OCI-LY1 (cell line): ENCODE data around the gene FAM89B.

ENCODE experiments used
- H2AFZ ChIP-seq: fragments of 200-600 bp; sonication (generic), shearing (Covaris generic); 2 replicates; pipeline ENCODE4 v1.6.0; 2014; ENCODE audit warnings: antibody characterized with exemption, mild to moderate bottlenecking, low read length
- H3F3A ChIP-seq: fragments of 200-600 bp; sonication (generic), shearing (Covaris generic); 2 replicates; pipeline ENCODE4 v1.6.0; 2014; ENCODE audit warnings: mild to moderate bottlenecking, antibody characterized with exemption, low read length, moderate library complexity; ENCODE audit not compliant: insufficient read depth
- H3K27ac ChIP-seq: fragments of 200-600 bp; sonication (generic); 2 replicates; pipeline ENCODE4 v1.5.1; 2014; ENCODE audit warnings: low read length, mixed run types, mild to moderate bottlenecking, low read depth; ENCODE audit not compliant: poor library complexity, severe bottlenecking
- H3K27me3 ChIP-seq: fragments of 200-600 bp; sonication (generic); 2 replicates; pipeline ENCODE4 v1.6.0; 2014; ENCODE audit warnings: antibody characterized with exemption, mild to moderate bottlenecking, low read length, moderate library complexity; ENCODE audit not compliant: insufficient read depth
- H3K36me3 ChIP-seq: fragments of 200-600 bp; sonication (generic); 2 replicates; pipeline ENCODE4 v1.6.1; 2014; ENCODE audit warnings: mild to moderate bottlenecking, antibody characterized with exemption, low read length, moderate library complexity, mixed read lengths; ENCODE audit not compliant: insufficient read depth
- H3K4me1 ChIP-seq: fragments of 200-600 bp; sonication (generic); 2 replicates; pipeline ENCODE4 v1.5.1; 2014; ENCODE audit warnings: mild to moderate bottlenecking, low read length, moderate library complexity; ENCODE audit not compliant: insufficient read depth, severe bottlenecking
- H3K4me2 ChIP-seq: fragments of 200-600 bp; sonication (generic), shearing (Covaris generic); 2 replicates; pipeline ENCODE4 v1.6.1; 2014; ENCODE audit warnings: low read length
- H3K4me3 ChIP-seq: fragments of 200-600 bp; sonication (generic); 2 replicates; pipeline ENCODE4 v1.5.1; 2014; ENCODE audit warnings: low read length, low read depth, mild to moderate bottlenecking, mixed read lengths; ENCODE audit not compliant: poor library complexity, severe bottlenecking
- H3K79me2 ChIP-seq: fragments of 200-600 bp; shearing (Covaris generic); 2 replicates; pipeline ENCODE4 v1.6.1; 2016; ENCODE audit warnings: mixed run types, low read length, mixed read lengths; ENCODE audit not compliant: insufficient read depth
- H3K9ac ChIP-seq: fragments of 200-600 bp; sonication (generic), shearing (Covaris generic); 2 replicates; pipeline ENCODE4 v1.6.1; 2014; ENCODE audit warnings: mild to moderate bottlenecking, low read length, mixed read lengths
- H3K9me2 ChIP-seq: fragments of 200-600 bp; sonication (generic), shearing (Covaris generic); 2 replicates; pipeline ENCODE4 v1.6.1; 2014; ENCODE audit warnings: low read depth, mild to moderate bottlenecking, low read length, mixed read lengths
- H3K9me3 ChIP-seq: fragments of 200-600 bp; shearing (Covaris generic); 2 replicates; pipeline ENCODE4 v1.6.1; 2014; ENCODE audit warnings: low read length, mixed read lengths
- H4K20me1 ChIP-seq: fragments of 200-600 bp; sonication (generic), shearing (Covaris generic); 2 replicates; pipeline ENCODE4 v1.6.0; 2016; ENCODE audit warnings: mild to moderate bottlenecking, low read length; ENCODE audit not compliant: insufficient read depth
- CTCF ChIP-seq: fragments of 200-600 bp; sonication (generic), shearing (Covaris generic); IDR thresholded peaks from 2 replicates; pipeline ENCODE4 v1.5.1; 2017; ENCODE audit warnings: mild to moderate bottlenecking, antibody characterized with exemption, low read length, moderate library complexity, mixed read lengths
- EZH2 ChIP-seq: fragments of 200-600 bp; sonication (generic), shearing (Covaris generic); IDR thresholded peaks from 2 replicates; pipeline ENCODE4 v1.8.0; 2017; ENCODE audit warnings: borderline replicate concordance, mixed run types, mild to moderate bottlenecking, antibody characterized with exemption, low read length, moderate library complexity, mixed read lengths

FAM89B gene

GRCh38 chr11:65609229-65609628 is 36.9 kb downstream of the FAM89B start:
- Histone ChIP-seq H3K27me3 (no peaks in the 10 kb centered on the region), H3K36me3 (peaks cover 35% of the 10 kb centered on the region), H4K20me1 (no peaks in the 10 kb centered on the region), H3K4me1 (peaks cover 27% of the 10 kb centered on the region), H3K9ac (no peak overlapping the region), H3K9me2 (no peaks in the 10 kb centered on the region), H3F3A (no peaks in the 10 kb centered on the region), H3K4me3 (no peak overlapping the region), H3K79me2 (no peaks in the 10 kb centered on the region), H3K4me2 (no peak overlapping the region), H3K27ac (no peak overlapping the region), H2AFZ (no peak overlapping the region), H3K9me3 (no peaks in the 10 kb centered on the region)
- no peak for TF ChIP-seq EZH2
- no peak for TF ChIP-seq CTCF

- Histone ChIP-seq H3K36me3 (peaks cover 31% of the 10 kb centered on the region), H3K4me1 (peaks cover 27% of the 10 kb centered on the region), H2AFZ (no peak overlapping the region), H3K4me3 (no peak overlapping the region), H3K9me3 (no peaks in the 10 kb centered on the region), H3K9me2 (no peaks in the 10 kb centered on the region), H3K27ac (no peak overlapping the region), H3K79me2 (no peaks in the 10 kb centered on the region), H3K4me2 (no peak overlapping the region), H3K9ac (no peak overlapping the region), H3K27me3 (no peaks in the 10 kb centered on the region), H3F3A (no peaks in the 10 kb centered on the region), H4K20me1 (no peaks in the 10 kb centered on the region)
- no peak for TF ChIP-seq EZH2
- no peak for TF ChIP-seq CTCF
Measured at GRCh38 chr11:65609665-65610064, 37.3 kb downstream of the FAM89B start.

- no peaks in the 10 kb centered on the region for H3K9me3 ChIP-seq
- H3K79me2 ChIP-seq, result no peaks in the 10 kb centered on the region
- no peaks in the 10 kb centered on the region for H3F3A ChIP-seq
- H3K9ac ChIP-seq, result no peak overlapping the region
- H2AFZ ChIP-seq, result no peak overlapping the region
- TF ChIP-seq EZH2 (no peak), CTCF (no peak)
- peaks cover 23% of the 10 kb centered on the region for H3K36me3 ChIP-seq
- no peaks in the 10 kb centered on the region for H3K27me3 ChIP-seq
- H3K4me3 ChIP-seq, result no peak overlapping the region
- H3K27ac ChIP-seq, result no peak overlapping the region
- H3K4me2 ChIP-seq, result no peak overlapping the region
- H3K9me2 ChIP-seq, result no peaks in the 10 kb centered on the region
- H3K4me1 ChIP-seq, result peaks cover 27% of the 10 kb centered on the region
- H4K20me1 ChIP-seq, result no peaks in the 10 kb centered on the region
Measured at GRCh38 chr11:65610404-65610803, 38.1 kb downstream of the FAM89B start.
